ENCODE data around the gene ACSL4.

- TF ChIP-seq CTCF (IDR thresholded peaks at IDR 0.05), result no peak
- TF ChIP-seq POLR2A (IDR thresholded peaks at IDR 0.05), result no peak
- TF ChIP-seq EP300 (IDR thresholded peaks at IDR 0.05), result no peak
Observed at GRCh38 chrX:109596015-109596414, 137.0 kb downstream of the ACSL4 start.
